ENCODE data around the gene COPS8. TPM values are rescaled to one million over a fixed set of nuclear protein-coding genes. Genes with fewer than 3 reads are reported as not detected.

Gene COPS8
- polyA plus RNA-seq, 4 donors, result 91.1 to 103 (median 98.8) TPM

GRCh38 chr2:237129625-237130263 is 44.1 kb downstream of the COPS8 start:
- DNase-seq (ENCODE audit: low read depth in 4 of 4, low spot score in 3 of 4), result no peak

- DNase-seq (ENCODE audit: low read depth in 4 of 4, low spot score in 3 of 4), result no peak
These were observed 45.1 kb downstream of the COPS8 start for GRCh38 chr2:237130562-237131421.

GRCh38 chr2:237131749-237132533 is 46.3 kb downstream of the COPS8 start:
- no peak for DNase-seq (ENCODE audit: low read depth in 4 of 4, low spot score in 3 of 4)

GRCh38 chr2:237132799-237133198 is 47.1 kb downstream of the COPS8 start:
- DNase-seq (ENCODE audit: low read depth in 4 of 4, low spot score in 3 of 4), result no peak

- no peak for DNase-seq (ENCODE audit: low read depth in 4 of 4, low spot score in 3 of 4)
These were observed 48.9 kb downstream of the COPS8 start for GRCh38 chr2:237134321-237135230.

GRCh38 chr2:237136824-237137223 is 51.1 kb downstream of the COPS8 start:
- DNase-seq (ENCODE audit: low read depth in 4 of 4, low spot score in 3 of 4), result no peak

- no peak for DNase-seq (ENCODE audit: low read depth in 4 of 4, low spot score in 3 of 4)
These were observed 52.1 kb downstream of the COPS8 start for GRCh38 chr2:237137626-237138323.

GRCh38 chr2:237139123-237139675 is 53.5 kb downstream of the COPS8 start:
- DNase-seq (ENCODE audit: low read depth in 4 of 4, low spot score in 3 of 4), result no peak

- DNase-seq (ENCODE audit: low read depth in 4 of 4, low spot score in 3 of 4), result no peak
These were observed 55.1 kb downstream of the COPS8 start for GRCh38 chr2:237140689-237141285.

GRCh38 chr2:237141571-237142051 is 55.9 kb downstream of the COPS8 start:
- no peak for DNase-seq (ENCODE audit: low read depth in 4 of 4, low spot score in 3 of 4)

- DNase-seq (ENCODE audit: low read depth in 4 of 4, low spot score in 3 of 4), result no peak
These were observed 57.4 kb downstream of the COPS8 start for GRCh38 chr2:237143118-237143517.

- DNase-seq (ENCODE audit: low read depth in 4 of 4, low spot score in 3 of 4), result no peak
These were observed 58.2 kb downstream of the COPS8 start for GRCh38 chr2:237143676-237144440.

GRCh38 chr2:237144516-237144915 is 58.8 kb downstream of the COPS8 start:
- no peak for DNase-seq (ENCODE audit: low read depth in 4 of 4, low spot score in 3 of 4)

GRCh38 chr2:237147317-237147716 is 61.6 kb downstream of the COPS8 start:
- no peak for DNase-seq (ENCODE audit: low read depth in 4 of 4, low spot score in 3 of 4)

GRCh38 chr2:237148624-237149023 is 62.9 kb downstream of the COPS8 start:
- no peak for DNase-seq (ENCODE audit: low read depth in 4 of 4, low spot score in 3 of 4)

GRCh38 chr2:237149425-237149824 is 63.7 kb downstream of the COPS8 start:
- no peak for DNase-seq (ENCODE audit: low read depth in 4 of 4, low spot score in 3 of 4)

All from right renal pelvis (tissue), 4 donors.